Endothelial cell of umbilical vein (primary cell): ENCODE results near the gene KCTD19. TPM values are rescaled to one million over a fixed set of nuclear protein-coding genes. Genes with fewer than 3 reads are reported as not detected.

Experiments
- BruUV-seq: library from RNA; stranded (reverse); fragments of 400-500 nt; replicated peaks from 2 replicates; lab custom pipeline; 2021; lab: Mats Ljungman, UMichigan
- CTCF ChIA-PET: fragments of 300-600, 350-600 bp; sonication (Branson Sonifier 250); formaldehyde crosslinking; loops from one replicate; lab custom pipeline; 2021; ENCODE audit warnings: antibody characterized with exemption, inconsistent platforms; lab: Charles Lee
- POLR2A ChIA-PET: fragments of 300-600, 350-600 bp; sonication (Branson Sonifier 250); formaldehyde crosslinking; loops from one replicate; lab custom pipeline; 2021; ENCODE audit warnings: antibody characterized with exemption, inconsistent platforms; lab: Charles Lee
- DNase-seq: peaks from one replicate; pipeline ENCODE4 v3.0.0-alpha.2; 2011; ENCODE audit warnings: low read depth, low spot score
- FAIRE-seq: peaks from 2 replicates; lab custom pipeline; 2011; peaks lifted over from hg19 to GRCh38; lab: Jason Lieb, UNC
- H2AFZ ChIP-seq: 2 replicates; pipeline ENCODE4 v1.6.0; 2012; ENCODE audit warnings: low read depth, low read length, control low read depth, inconsistent platforms
- H3K27ac ChIP-seq: 2 replicates; pipeline ENCODE4 v1.5.1; 2011; ENCODE audit warnings: low read depth, mild to moderate bottlenecking, control low read depth, low read length, moderate library complexity; ENCODE audit not compliant: insufficient read depth
- H3K27me3 ChIP-seq, 2 experiments: 2 replicates each; pipeline versions ENCODE4 v1.6.0 to v1.6.1; 2011; ENCODE audit warnings: low read length in 2 of 2, mixed read lengths in 1 of 2; ENCODE audit not compliant: control insufficient read depth in 2 of 2, insufficient read depth in 2 of 2
- H3K36me3 ChIP-seq, 2 experiments: 2 replicates in 1 of 2; 3 replicates in 1 of 2; pipeline ENCODE4 v1.5.1; 2011; ENCODE audit warnings: low read length in 2 of 2, mild to moderate bottlenecking in 1 of 2, moderate library complexity in 1 of 2; ENCODE audit not compliant: control insufficient read depth in 2 of 2, insufficient read depth in 2 of 2; ENCODE audit errors: extremely low read depth in 1 of 2
- H3K4me1 ChIP-seq: 3 replicates; pipeline ENCODE4 v1.5.1; 2011; ENCODE audit warnings: mild to moderate bottlenecking, low read length; ENCODE audit not compliant: control insufficient read depth, insufficient read depth; ENCODE audit errors: extremely low read depth
- H3K4me2 ChIP-seq: 2 replicates; pipeline ENCODE4 v1.6.1; 2011; ENCODE audit warnings: low read length, control low read depth, mixed read lengths; ENCODE audit not compliant: insufficient read depth
- H3K4me3 ChIP-seq, 3 experiments: fragments of 200-600 bp in 1 of 3; sonication (generic), shearing (Covaris generic) in 1 of 3; replicated peaks in 1 of 3; 2 replicates each; pipeline ENCODE4 v1.5.1; 2011 to 2016; ENCODE audit warnings: control low read depth in 3 of 3, low read length in 3 of 3, mild to moderate bottlenecking in 2 of 3, inconsistent platforms in 1 of 3, low read depth in 1 of 3, moderate library complexity in 1 of 3; ENCODE audit not compliant: insufficient read depth in 1 of 3
- H3K79me2 ChIP-seq: 2 replicates; pipeline ENCODE4 v1.6.0; 2012; ENCODE audit warnings: low read length, inconsistent platforms; ENCODE audit not compliant: control insufficient read depth, insufficient read depth
- H3K9ac ChIP-seq: replicated peaks from 2 replicates; pipeline ENCODE3; 2011; ENCODE audit warnings: low read length, control low read depth; ENCODE audit not compliant: insufficient read depth; ENCODE audit errors: extremely low read depth
- H3K9me1 ChIP-seq: replicated peaks from 3 replicates; pipeline ENCODE4 v1.6.0; 2011; ENCODE audit warnings: mild to moderate bottlenecking, low read length; ENCODE audit not compliant: control insufficient read depth, insufficient read depth; ENCODE audit errors: extremely low read depth
- H3K9me3 ChIP-seq: replicated peaks from 2 replicates; pipeline ENCODE4 v1.5.1; 2012; ENCODE audit warnings: low read length, inconsistent platforms; ENCODE audit not compliant: control insufficient read depth, insufficient read depth
- H4K20me1 ChIP-seq: replicated peaks from 2 replicates; pipeline ENCODE3; 2011; ENCODE audit warnings: mild to moderate bottlenecking, low read length; ENCODE audit not compliant: control insufficient read depth, insufficient read depth; ENCODE audit errors: extremely low read depth
- EZH2 ChIP-seq: IDR thresholded peaks from 2 replicates; pipeline ENCODE4 v1.6.1; 2012; ENCODE audit warnings: borderline replicate concordance, low read depth, mild to moderate bottlenecking, moderate library complexity, low read length, inconsistent platforms; ENCODE audit not compliant: severe bottlenecking
- FOS ChIP-seq: IDR thresholded peaks from 2 replicates; pipeline ENCODE4 v1.6.1; 2011; ENCODE audit warnings: mild to moderate bottlenecking, low read length, moderate library complexity, borderline replicate concordance; ENCODE audit not compliant: insufficient read depth
- GATA2 ChIP-seq: IDR thresholded peaks from 2 replicates; pipeline ENCODE4 v1.7.0; 2011; ENCODE audit warnings: low read depth, mild to moderate bottlenecking, moderate library complexity, mixed read lengths, low read length; ENCODE audit not compliant: insufficient read length, insufficient read depth
- JUN ChIP-seq: IDR thresholded peaks from 2 replicates; pipeline ENCODE4 v1.6.1; 2011; ENCODE audit warnings: borderline replicate concordance, low read depth; ENCODE audit not compliant: insufficient read length, insufficient read depth
- MYC ChIP-seq: IDR thresholded peaks from one replicate; pipeline ENCODE4 v1.6.1; 2011; ENCODE audit warnings: mild to moderate bottlenecking, low read depth, low read length
- POLR2A ChIP-seq: IDR thresholded peaks from 2 replicates; pipeline ENCODE4 v1.6.1; 2012; ENCODE audit warnings: low read depth, mild to moderate bottlenecking, control low read depth, low read length
- POLR2AphosphoS5 ChIP-seq: IDR thresholded peaks from 2 replicates; pipeline ENCODE4 v1.6.1; 2012; ENCODE audit warnings: low read depth, mild to moderate bottlenecking, control low read depth, low read length, moderate library complexity; ENCODE audit not compliant: insufficient read depth
- dilution Hi-C: fragments of 300-500 bp; cut with MboI; formaldehyde crosslinking; loops from one replicate; pipeline ENCODE4 v1.15.0; 2019; ENCODE audit warnings: low sequenced_read_pairs; ENCODE audit not compliant: extremely low pct_ligation_motif_present
- intact Hi-C: fragments of 100-400 bp; cut with micrococcal nuclease; formaldehyde crosslinking; loops from one replicate; pipeline ENCODE4 v1.10.0; 2022
- polyA plus RNA-seq, 4 experiments: library from polyadenylated mRNA; depleted of rRNA in 3 of 4; stranded (reverse) in 3 of 4; unstranded in 1 of 4; fragments of >200 nt; gene quantifications; 2 replicates each; pipeline versions ENCODE4 v1.2.1 to v1.2.3, GENCODE V29; 2011 to 2012; ENCODE audit warnings: missing spikeins in 1 of 4
- total RNA-seq: library from RNA; stranded (reverse); gene quantifications from 2 replicates; pipeline ENCODE4 v1.2.3, GENCODE V29; 2021
- TF ChIP-seq, protein P1 (sequence below), 2 donors: IDR thresholded peaks; 1 replicate in 1 of 2; 2 replicates in 1 of 2; pipeline ENCODE4 v1.5.1; 2011; ENCODE audit warnings: low read length in 2 of 2, mild to moderate bottlenecking in 2 of 2, moderate library complexity in 2 of 2, control low read depth in 1 of 2, inconsistent platforms in 1 of 2, low read depth in 1 of 2; ENCODE audit not compliant: insufficient read depth in 1 of 2; ENCODE audit errors: extremely low read depth in 1 of 2
- TF ChIP-seq, protein P2 (sequence below): IDR thresholded peaks from 2 replicates; pipeline ENCODE4 v1.6.1; 2011; ENCODE audit not compliant: insufficient read depth, insufficient read length

The KCTD19 gene
- total and polyA plus RNA-seq, 2 donors (not counting 3 experiments of a cell fraction or from before 2014, with no cell fraction given) = 0.21 to 0.44 TPM

DNA sequence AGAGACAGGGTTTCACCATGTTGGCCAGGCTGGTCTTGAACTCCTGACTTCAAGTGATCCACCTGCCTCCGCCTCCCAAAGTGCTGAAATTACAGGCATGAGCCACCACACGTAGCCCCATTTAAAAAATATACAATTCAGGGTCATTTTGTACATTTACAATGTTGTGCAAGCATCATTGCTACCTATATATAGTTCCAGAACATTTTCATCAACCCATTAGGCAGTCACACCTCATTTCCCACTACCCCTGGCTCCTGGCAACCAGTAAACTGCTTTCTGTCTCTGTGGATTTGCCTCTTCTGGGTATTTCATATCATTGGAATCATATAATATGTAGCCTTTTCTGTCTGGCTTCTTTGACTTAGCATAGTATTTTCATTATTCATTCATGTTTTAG is 6.8 kb upstream of the KCTD19 start:
- FAIRE-seq = no peak
- POLR2A ChIA-PET = no interaction called here
- BruUV-seq = no TSS peak

More for the DNA sequence above, 6.8 kb upstream of the KCTD19 start:
- no peaks in the 10 kb centered on the region for H3K27me3 ChIP-seq
- dilution Hi-C loops (no loop called here), intact Hi-C loops (no loop called here)
- no peak for TF ChIP-seq GATA2
- no peak for TF ChIP-seq POLR2AphosphoS5
- TF ChIP-seq, protein P1, sequence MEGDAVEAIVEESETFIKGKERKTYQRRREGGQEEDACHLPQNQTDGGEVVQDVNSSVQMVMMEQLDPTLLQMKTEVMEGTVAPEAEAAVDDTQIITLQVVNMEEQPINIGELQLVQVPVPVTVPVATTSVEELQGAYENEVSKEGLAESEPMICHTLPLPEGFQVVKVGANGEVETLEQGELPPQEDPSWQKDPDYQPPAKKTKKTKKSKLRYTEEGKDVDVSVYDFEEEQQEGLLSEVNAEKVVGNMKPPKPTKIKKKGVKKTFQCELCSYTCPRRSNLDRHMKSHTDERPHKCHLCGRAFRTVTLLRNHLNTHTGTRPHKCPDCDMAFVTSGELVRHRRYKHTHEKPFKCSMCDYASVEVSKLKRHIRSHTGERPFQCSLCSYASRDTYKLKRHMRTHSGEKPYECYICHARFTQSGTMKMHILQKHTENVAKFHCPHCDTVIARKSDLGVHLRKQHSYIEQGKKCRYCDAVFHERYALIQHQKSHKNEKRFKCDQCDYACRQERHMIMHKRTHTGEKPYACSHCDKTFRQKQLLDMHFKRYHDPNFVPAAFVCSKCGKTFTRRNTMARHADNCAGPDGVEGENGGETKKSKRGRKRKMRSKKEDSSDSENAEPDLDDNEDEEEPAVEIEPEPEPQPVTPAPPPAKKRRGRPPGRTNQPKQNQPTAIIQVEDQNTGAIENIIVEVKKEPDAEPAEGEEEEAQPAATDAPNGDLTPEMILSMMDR (IDR thresholded peaks at IDR 0.05; ENCODE audit: extremely low read depth in 1 of 2, insufficient read depth in 1 of 2, low read depth in 1 of 2, low read length in 2 of 2) = no peak
- TF ChIP-seq FOS = no peak
- TF ChIP-seq, protein P2, sequence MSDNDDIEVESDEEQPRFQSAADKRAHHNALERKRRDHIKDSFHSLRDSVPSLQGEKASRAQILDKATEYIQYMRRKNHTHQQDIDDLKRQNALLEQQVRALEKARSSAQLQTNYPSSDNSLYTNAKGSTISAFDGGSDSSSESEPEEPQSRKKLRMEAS = no peak
- TF ChIP-seq JUN = no peak
- TF ChIP-seq POLR2A = no peak
- TF ChIP-seq MYC = no peak
- no peak for TF ChIP-seq EZH2
- no peak for DNase-seq
- no peak overlapping the region for H2AFZ ChIP-seq
- no peaks in the 10 kb centered on the region for H4K20me1 ChIP-seq
- no peak overlapping the region for H3K4me3 ChIP-seq
- CTCF ChIA-PET = no interaction called here
- H3K9me1 ChIP-seq = no peaks in the 10 kb centered on the region
- H3K79me2 ChIP-seq = no peaks in the 10 kb centered on the region
- H3K27ac ChIP-seq = no peak overlapping the region
- no peaks in the 10 kb centered on the region for H3K9me3 ChIP-seq
- H3K4me1 ChIP-seq = peaks cover 12% of the 10 kb centered on the region
- H3K36me3 ChIP-seq = no peaks in the 10 kb centered on the region
- no peak overlapping the region for H3K9ac ChIP-seq
- H3K4me2 ChIP-seq = no peak overlapping the region
